ENCODE measurements around the gene MSH6.

The MSH6 gene, protein sequence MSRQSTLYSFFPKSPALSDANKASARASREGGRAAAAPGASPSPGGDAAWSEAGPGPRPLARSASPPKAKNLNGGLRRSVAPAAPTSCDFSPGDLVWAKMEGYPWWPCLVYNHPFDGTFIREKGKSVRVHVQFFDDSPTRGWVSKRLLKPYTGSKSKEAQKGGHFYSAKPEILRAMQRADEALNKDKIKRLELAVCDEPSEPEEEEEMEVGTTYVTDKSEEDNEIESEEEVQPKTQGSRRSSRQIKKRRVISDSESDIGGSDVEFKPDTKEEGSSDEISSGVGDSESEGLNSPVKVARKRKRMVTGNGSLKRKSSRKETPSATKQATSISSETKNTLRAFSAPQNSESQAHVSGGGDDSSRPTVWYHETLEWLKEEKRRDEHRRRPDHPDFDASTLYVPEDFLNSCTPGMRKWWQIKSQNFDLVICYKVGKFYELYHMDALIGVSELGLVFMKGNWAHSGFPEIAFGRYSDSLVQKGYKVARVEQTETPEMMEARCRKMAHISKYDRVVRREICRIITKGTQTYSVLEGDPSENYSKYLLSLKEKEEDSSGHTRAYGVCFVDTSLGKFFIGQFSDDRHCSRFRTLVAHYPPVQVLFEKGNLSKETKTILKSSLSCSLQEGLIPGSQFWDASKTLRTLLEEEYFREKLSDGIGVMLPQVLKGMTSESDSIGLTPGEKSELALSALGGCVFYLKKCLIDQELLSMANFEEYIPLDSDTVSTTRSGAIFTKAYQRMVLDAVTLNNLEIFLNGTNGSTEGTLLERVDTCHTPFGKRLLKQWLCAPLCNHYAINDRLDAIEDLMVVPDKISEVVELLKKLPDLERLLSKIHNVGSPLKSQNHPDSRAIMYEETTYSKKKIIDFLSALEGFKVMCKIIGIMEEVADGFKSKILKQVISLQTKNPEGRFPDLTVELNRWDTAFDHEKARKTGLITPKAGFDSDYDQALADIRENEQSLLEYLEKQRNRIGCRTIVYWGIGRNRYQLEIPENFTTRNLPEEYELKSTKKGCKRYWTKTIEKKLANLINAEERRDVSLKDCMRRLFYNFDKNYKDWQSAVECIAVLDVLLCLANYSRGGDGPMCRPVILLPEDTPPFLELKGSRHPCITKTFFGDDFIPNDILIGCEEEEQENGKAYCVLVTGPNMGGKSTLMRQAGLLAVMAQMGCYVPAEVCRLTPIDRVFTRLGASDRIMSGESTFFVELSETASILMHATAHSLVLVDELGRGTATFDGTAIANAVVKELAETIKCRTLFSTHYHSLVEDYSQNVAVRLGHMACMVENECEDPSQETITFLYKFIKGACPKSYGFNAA (N-terminal part only)
- long read RNA-seq, donor 1, full-length matches to known transcripts = 5 of 79 reads
- long read RNA-seq, donor 1, partial matches to known transcripts = 74 of 79 reads
- long read RNA-seq, donor 1, other reads (novel, unspliced or antisense) = 0 of 79 reads
- long read RNA-seq, donor 2, full-length matches to known transcripts = 8 of 36 reads
- long read RNA-seq, donor 2, partial matches to known transcripts = 28 of 36 reads
- long read RNA-seq, donor 2, other reads (novel, unspliced or antisense) = 0 of 36 reads
- long read RNA-seq, donor 3, full-length matches to known transcripts = 4 of 22 reads
- long read RNA-seq, donor 3, partial matches to known transcripts = 18 of 22 reads
- long read RNA-seq, donor 3, other reads (novel, unspliced or antisense) = 0 of 22 reads
- long read RNA-seq, donor 4, full-length matches to known transcripts = 2 of 63 reads
- long read RNA-seq, donor 4, partial matches to known transcripts = 61 of 63 reads
- long read RNA-seq, donor 4, other reads (novel, unspliced or antisense) = 0 of 63 reads
- long read RNA-seq, donor 5, full-length matches to known transcripts = 6 of 54 reads
- long read RNA-seq, donor 5, partial matches to known transcripts = 48 of 54 reads
- long read RNA-seq, donor 5, other reads (novel, unspliced or antisense) = 0 of 54 reads
- long read RNA-seq, donor 6, full-length matches to known transcripts = 3 of 71 reads
- long read RNA-seq, donor 6, partial matches to known transcripts = 68 of 71 reads
- long read RNA-seq, donor 6, other reads (novel, unspliced or antisense) = 0 of 71 reads
- long read RNA-seq, donor 7, full-length matches to known transcripts = 8 of 152 reads
- long read RNA-seq, donor 7, partial matches to known transcripts = 137 of 152 reads
- long read RNA-seq, donor 7, other reads (novel, unspliced or antisense) = 7 of 152 reads
- long read RNA-seq, donor 8, full-length matches to known transcripts = 8 of 51 reads
- long read RNA-seq, donor 8, partial matches to known transcripts = 43 of 51 reads
- long read RNA-seq, donor 8, other reads (novel, unspliced or antisense) = 0 of 51 reads

- DNase-seq = peak; percentile 97
These were observed at the start of gene MSH6 for GRCh38 chr2:47782671-47783485. MSH6 (plus strand) TSS chr2:47783145; CDS start chr2:47783234, 89 bp downstream.

- no peak for DNase-seq
These were observed 47.6 kb upstream of the MSH6 start for GRCh38 chr2:47735136-47735869.

DNA sequence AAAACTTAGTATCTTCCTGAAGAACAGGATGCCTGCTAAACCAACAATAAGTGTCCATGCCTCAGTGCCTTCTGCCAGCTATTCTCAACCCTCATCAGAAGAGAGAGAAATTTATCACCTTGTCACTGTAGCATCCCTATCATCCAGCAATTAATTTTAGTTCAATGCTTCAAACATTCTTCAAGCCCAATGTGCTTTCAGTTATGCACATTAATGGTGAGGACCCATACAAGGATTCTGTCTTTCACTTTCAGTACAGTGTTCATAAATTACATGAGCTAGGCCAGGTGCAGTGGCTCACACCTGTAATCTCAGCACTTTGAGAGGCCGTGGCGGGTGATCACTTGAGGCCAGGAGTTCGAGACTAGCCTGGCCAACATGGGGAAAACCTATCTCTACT, 47.0 kb upstream of the MSH6 start:
- DNase-seq = no peak

DNA sequence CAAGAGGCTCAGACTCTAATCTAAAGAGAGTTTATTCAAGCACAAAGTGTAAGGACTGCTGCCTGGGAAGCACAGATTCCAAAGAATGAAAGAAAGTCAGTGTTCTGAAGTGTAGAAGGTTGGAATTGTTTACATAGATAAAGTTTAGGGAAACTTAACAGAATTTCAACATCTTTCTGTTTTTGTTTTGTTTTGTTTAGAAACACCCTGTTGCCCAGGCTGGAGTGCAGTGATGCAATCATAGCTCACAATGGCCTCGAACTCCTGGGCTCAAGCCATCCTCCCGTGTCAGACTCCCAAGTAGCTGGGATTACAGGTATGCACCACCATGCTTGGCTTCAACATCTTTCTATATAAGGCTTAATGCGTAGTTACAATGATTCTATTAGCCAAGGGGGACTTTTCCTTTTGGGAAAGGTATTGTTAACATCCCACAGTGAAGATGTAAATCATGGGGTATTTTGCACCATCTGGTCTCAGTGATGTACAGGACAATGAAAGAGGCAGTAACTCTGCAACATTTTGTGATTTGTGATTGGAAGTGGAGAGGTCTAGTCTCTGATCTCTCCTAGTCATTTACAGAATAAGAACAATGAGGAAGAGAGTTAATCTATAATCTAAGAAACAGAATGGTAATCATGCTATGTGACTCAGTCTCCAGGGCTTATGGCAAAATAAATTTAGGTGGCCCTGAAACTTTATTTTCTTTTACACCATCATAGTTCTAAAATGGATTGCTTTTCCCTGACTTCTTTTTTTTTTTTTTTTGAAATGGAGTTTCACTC, 45.6 kb upstream of the MSH6 start:
- no peak for DNase-seq

- no peak for DNase-seq
These were observed 44.6 kb upstream of the MSH6 start for GRCh38 chr2:47738331-47738730.

- no peak for DNase-seq
These were observed 41.8 kb upstream of the MSH6 start for GRCh38 chr2:47741101-47741500.

- no peak for DNase-seq
These were observed 41.3 kb upstream of the MSH6 start for GRCh38 chr2:47741637-47742036.

DNA sequence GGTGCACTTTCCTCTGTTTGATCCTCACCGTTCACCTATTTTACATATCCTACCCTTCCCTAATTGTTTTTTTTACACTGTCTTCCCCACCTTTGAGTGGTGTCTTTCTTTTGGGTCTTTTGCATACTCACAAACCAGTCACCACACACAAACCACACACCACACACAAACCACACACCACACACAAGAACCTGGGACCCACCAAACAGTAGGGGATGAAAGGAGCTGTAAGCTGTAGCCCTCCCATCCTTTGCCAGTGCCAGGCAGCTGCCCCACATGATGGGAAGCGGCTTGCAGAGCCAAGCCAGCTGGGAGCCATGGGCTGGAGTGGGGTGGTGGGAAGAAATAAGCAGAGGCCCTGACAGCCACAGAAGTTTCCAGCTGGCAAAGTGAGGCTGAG, 38.9 kb upstream of the MSH6 start:
- DNase-seq = no peak

DNA sequence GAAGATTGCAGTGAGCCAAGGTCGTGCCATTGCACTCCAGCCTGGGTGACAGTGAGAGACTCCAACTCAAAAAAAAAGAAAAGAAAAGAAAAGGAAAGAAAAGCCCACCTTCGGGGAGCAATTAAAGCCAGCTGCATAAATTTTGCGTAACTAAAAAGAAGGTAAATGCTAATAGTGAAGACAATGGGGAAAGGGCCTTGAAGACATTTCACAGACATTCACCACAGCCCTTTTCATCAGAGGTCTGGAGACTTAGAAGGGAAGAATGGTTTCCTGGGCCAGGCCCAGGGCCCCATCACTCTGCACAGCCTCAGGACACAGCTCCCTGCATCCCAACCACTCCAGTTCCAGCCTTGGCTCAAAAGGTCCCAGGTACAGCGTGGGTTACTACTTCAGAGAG, 35.1 kb upstream of the MSH6 start:
- no peak for DNase-seq

GRCh38 chr2:47751856-47752414, 31.0 kb upstream of the MSH6 start:
- no peak for DNase-seq

- no peak for DNase-seq
These were observed 15.5 kb upstream of the MSH6 start for GRCh38 chr2:47767497-47767844.

- DNase-seq = peak; percentile 66
These were observed 14.9 kb upstream of the MSH6 start for GRCh38 chr2:47767880-47768609.

GRCh38 chr2:47769318-47769717, 13.6 kb upstream of the MSH6 start:
- DNase-seq = no peak

DNA sequence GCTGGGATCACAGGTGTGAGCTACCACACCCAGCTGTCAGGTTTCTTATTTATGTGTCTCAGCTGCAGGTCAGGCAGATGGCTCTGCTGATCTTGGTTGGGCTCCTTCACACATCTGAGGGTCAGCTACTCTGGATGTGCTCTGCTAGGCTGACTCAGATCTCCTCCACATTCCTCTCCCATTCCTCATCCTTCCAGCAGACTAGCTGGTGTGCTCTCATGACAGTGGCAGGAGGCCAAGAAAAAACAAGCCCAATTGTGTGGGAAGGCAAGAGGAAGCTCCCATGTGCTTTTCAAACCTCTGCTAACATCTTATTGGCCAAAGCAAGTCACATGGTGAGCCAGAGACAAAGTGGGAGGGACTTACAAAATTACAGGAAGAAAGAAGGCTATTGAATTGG, 11.7 kb upstream of the MSH6 start:
- DNase-seq = no peak

GRCh38 chr2:47772343-47772742, 10.6 kb upstream of the MSH6 start:
- no peak for DNase-seq

GRCh38 chr2:47774567-47774966, 8.4 kb upstream of the MSH6 start:
- no peak for DNase-seq
